ENCODE results near the gene DCK.

Gene DCK

DNA sequence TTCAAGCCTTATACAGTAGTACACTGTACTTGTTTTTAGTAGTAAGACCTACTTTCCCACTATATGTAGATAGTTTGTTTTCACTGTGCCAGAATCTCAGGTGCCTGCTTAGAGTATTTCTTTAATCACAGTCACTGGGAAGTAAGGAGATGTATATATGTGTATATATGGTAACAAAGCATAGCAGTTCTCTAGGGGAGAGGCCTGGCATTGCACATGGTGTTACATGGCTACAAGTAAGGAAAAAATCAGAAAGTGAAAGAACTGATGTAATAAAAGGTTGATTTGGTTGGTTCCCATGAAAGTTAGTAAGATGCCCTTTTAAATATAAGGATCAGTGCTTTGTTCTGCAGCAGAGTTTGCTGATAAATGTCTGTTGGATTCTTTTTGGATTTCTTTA lies 9.3 kb upstream of the DCK start:
- no peak overlapping the region for H3K4me3 ChIP-seq (ENCODE audit: low read length)
- TF ChIP-seq EZH2phosphoT487 (IDR thresholded peaks at IDR 0.05; ENCODE audit: low read length), result no peak
- no peak for TF ChIP-seq EZH2 (optimal IDR thresholded peaks at IDR 0.05; ENCODE audit: low read depth, low read length)
- TF ChIP-seq, protein P1, sequence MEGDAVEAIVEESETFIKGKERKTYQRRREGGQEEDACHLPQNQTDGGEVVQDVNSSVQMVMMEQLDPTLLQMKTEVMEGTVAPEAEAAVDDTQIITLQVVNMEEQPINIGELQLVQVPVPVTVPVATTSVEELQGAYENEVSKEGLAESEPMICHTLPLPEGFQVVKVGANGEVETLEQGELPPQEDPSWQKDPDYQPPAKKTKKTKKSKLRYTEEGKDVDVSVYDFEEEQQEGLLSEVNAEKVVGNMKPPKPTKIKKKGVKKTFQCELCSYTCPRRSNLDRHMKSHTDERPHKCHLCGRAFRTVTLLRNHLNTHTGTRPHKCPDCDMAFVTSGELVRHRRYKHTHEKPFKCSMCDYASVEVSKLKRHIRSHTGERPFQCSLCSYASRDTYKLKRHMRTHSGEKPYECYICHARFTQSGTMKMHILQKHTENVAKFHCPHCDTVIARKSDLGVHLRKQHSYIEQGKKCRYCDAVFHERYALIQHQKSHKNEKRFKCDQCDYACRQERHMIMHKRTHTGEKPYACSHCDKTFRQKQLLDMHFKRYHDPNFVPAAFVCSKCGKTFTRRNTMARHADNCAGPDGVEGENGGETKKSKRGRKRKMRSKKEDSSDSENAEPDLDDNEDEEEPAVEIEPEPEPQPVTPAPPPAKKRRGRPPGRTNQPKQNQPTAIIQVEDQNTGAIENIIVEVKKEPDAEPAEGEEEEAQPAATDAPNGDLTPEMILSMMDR (IDR thresholded peaks at IDR 0.05; ENCODE audit: low read length), result no peak

DNA sequence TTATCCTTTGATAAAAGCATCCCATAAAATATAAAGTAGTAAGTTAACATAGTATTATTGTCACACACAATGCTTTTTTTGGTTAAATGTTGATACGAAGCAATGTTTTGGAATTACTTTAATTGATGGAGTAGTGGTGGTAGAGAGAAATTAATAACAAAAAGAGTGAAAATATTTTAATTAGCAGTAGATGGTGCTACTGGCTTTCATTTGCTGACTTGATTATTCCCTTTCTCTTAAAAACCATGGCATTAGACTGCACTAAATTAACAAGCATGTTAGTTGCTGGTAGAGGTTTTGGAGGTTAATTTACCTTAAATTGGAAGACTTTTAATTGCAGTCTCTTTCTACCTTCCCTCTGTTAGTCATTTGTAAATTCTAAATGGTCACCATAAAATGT lies 8.9 kb upstream of the DCK start:
- no peak for DNase-seq
- no peaks in the 10 kb centered on the region for H3K4me1 ChIP-seq (ENCODE audit: low read length)
- H3K4me2 ChIP-seq (ENCODE audit: low read depth, low read length), result no peak overlapping the region
- H3K36me3 ChIP-seq (replicated peaks; ENCODE audit: insufficient read depth, low read length), result no peaks in the 10 kb centered on the region
- H3K27ac ChIP-seq (ENCODE audit: low read length), result no peak overlapping the region
- no peaks in the 10 kb centered on the region for H3K9me2 ChIP-seq (replicated peaks; ENCODE audit: insufficient read depth, low read length)
- no peak overlapping the region for H3K9ac ChIP-seq (ENCODE audit: low read length)
- H3K9me3 ChIP-seq (replicated peaks; ENCODE audit: insufficient read depth, low read length), result no peaks in the 10 kb centered on the region
- H3K79me2 ChIP-seq (ENCODE audit: low read length), result no peaks in the 10 kb centered on the region
- TF ChIP-seq EZH2phosphoT487 (IDR thresholded peaks at IDR 0.05; ENCODE audit: low read length) (no peak), EZH2 (optimal IDR thresholded peaks at IDR 0.05; ENCODE audit: low read depth, low read length) (no peak)
- TF ChIP-seq, protein P1 (IDR thresholded peaks at IDR 0.05; ENCODE audit: low read length), result no peak
- H3K27me3 ChIP-seq (replicated peaks; ENCODE audit: insufficient read depth, low read length), result no peaks in the 10 kb centered on the region
- H4K20me1 ChIP-seq (ENCODE audit: insufficient read depth, low read length), result no peaks in the 10 kb centered on the region
- no peaks in the 10 kb centered on the region for H3F3A ChIP-seq (ENCODE audit: insufficient read depth, low read length)
- H2AFZ ChIP-seq (ENCODE audit: low read length), result no peak overlapping the region
- H3K4me3 ChIP-seq (ENCODE audit: low read length), result no peak overlapping the region

More for the DNA sequence above, 9.3 kb upstream of the DCK start:
- DNase-seq, result no peak
- no peak overlapping the region for H3K4me2 ChIP-seq (ENCODE audit: low read depth, low read length)
- no peaks in the 10 kb centered on the region for H3K4me1 ChIP-seq (ENCODE audit: low read length)
- H2AFZ ChIP-seq (ENCODE audit: low read length), result no peak overlapping the region
- no peaks in the 10 kb centered on the region for H3K9me2 ChIP-seq (replicated peaks; ENCODE audit: insufficient read depth, low read length)
- H4K20me1 ChIP-seq (ENCODE audit: insufficient read depth, low read length), result no peaks in the 10 kb centered on the region
- H3K27me3 ChIP-seq (replicated peaks; ENCODE audit: insufficient read depth, low read length), result no peaks in the 10 kb centered on the region
- no peaks in the 10 kb centered on the region for H3K9me3 ChIP-seq (replicated peaks; ENCODE audit: insufficient read depth, low read length)
- H3K9ac ChIP-seq (ENCODE audit: low read length), result no peak overlapping the region
- no peaks in the 10 kb centered on the region for H3F3A ChIP-seq (ENCODE audit: insufficient read depth, low read length)
- H3K27ac ChIP-seq (ENCODE audit: low read length), result no peak overlapping the region
- H3K79me2 ChIP-seq (ENCODE audit: low read length), result no peaks in the 10 kb centered on the region
- no peaks in the 10 kb centered on the region for H3K36me3 ChIP-seq (replicated peaks; ENCODE audit: insufficient read depth, low read length)

DNA sequence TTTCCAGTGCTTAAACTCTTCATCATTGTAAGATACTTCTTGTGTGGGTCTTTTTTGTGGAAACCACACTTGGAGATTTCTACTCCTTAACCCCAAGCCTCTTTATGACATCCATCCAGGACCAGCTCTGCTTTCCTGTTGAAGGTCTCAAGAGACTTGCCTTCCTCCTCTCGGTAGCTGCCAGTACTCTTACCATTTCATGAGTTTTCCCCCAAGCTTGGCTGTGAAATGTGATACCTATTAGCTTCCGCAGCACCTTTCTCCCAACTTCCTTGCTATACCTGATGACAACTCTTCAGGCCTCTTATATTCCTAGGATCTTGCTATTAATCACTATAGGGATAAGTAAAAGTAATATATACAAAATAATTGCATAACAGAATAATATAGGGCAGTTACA lies 1.9 kb upstream of the DCK start:
- peaks cover 8% of the 10 kb centered on the region; the same call in 1 of the 2 replicates for H4K20me1 ChIP-seq (ENCODE audit: insufficient read depth, low read length)
- no peak overlapping the region for H3K9ac ChIP-seq (ENCODE audit: low read length)
- H3K27ac ChIP-seq (ENCODE audit: low read length), result no peak overlapping the region
- H3K9me3 ChIP-seq (replicated peaks; ENCODE audit: insufficient read depth, low read length), result no peaks in the 10 kb centered on the region
- TF ChIP-seq EZH2 (optimal IDR thresholded peaks at IDR 0.05; ENCODE audit: low read depth, low read length) (no peak), EZH2phosphoT487 (IDR thresholded peaks at IDR 0.05; ENCODE audit: low read length) (no peak)
- TF ChIP-seq, protein P1 (IDR thresholded peaks at IDR 0.05; ENCODE audit: low read length), result no peak
- H3K79me2 ChIP-seq (ENCODE audit: low read length), result peaks cover 35% of the 10 kb centered on the region
- no peaks in the 10 kb centered on the region for H3K27me3 ChIP-seq (replicated peaks; ENCODE audit: insufficient read depth, low read length)
- H3F3A ChIP-seq (ENCODE audit: insufficient read depth, low read length), result peaks cover 18% of the 10 kb centered on the region
- no peaks in the 10 kb centered on the region for H3K9me2 ChIP-seq (replicated peaks; ENCODE audit: insufficient read depth, low read length)
- no peak overlapping the region for H3K4me3 ChIP-seq (ENCODE audit: low read length)
- no peak overlapping the region for H2AFZ ChIP-seq (ENCODE audit: low read length)
- no peaks in the 10 kb centered on the region for H3K36me3 ChIP-seq (replicated peaks; ENCODE audit: insufficient read depth, low read length)
- H3K4me1 ChIP-seq (ENCODE audit: low read length), result peaks cover 20% of the 10 kb centered on the region; the same call in 1 of the 2 replicates
- H3K4me2 ChIP-seq (ENCODE audit: low read depth, low read length), result no peak overlapping the region
- no peak for DNase-seq

Measured in MM.1S (cell line).